ENCODE measurements around the gene YRDC. TPM values are rescaled to one million over a fixed set of nuclear protein-coding genes. Genes with fewer than 3 reads are reported as not detected.

YRDC gene
- total and polyA plus RNA-seq, 9 of the 15 experiments (the other 6 are each of a cell fraction or from before 2014, with no cell fraction given): 11.1 to 58.5 (median 49.8) TPM

DNA sequence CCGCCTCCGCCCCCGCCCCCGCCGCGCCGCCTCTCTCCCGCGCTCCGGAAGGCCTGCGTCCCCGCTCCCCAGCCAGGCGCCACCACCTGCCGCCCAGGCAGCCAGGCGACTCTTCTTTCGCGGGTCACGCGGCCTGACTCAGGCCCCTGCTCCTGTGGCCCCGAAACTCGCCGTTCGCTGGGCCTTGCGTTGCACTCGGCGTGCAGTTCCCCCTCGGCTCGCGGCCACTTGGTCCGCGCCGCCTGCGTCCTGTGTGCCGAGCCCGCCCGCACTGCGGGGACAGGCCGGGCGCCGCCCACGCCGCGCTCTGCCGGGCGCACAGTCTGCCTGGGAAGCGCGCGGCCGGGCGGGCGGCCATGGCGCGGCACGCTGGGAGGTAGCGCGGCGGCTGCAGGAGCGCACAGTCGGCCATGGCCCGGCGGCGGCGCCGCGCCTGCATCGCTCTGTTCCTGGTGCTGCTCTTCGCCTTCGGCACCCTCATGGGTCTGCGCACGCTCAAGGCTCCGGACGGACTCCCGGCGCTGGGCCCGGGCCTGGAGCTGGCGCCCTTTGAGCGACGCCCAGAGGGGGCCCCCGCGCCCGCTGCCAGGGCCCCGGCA, 14.1 kb downstream of the YRDC start, which contains the start of gene MANEAL (continued):
- TF ChIP-seq CXXC5 (CRISPR knock-in tag; IDR thresholded peaks at IDR 0.05) (peak; percentile 83), SIN3A (IDR thresholded peaks at IDR 0.05; ENCODE audit: borderline replicate concordance in 2 of 2, control insufficient read depth in 1 of 2, low read depth in 2 of 2, low read length in 2 of 2) (0 out of 4 replicates have a peak, but pooled peaks of 1 of the 2 experiments have one; percentile 26), GATAD2B (IDR thresholded peaks at IDR 0.05; ENCODE audit: borderline replicate concordance) (0 out of 2 replicates have a peak, but pooled peaks have one; percentile 54), MTA3 (IDR thresholded peaks at IDR 0.05; ENCODE audit: borderline replicate concordance) (no peak), EWSR1 (IDR thresholded peaks at IDR 0.05; ENCODE audit: borderline replicate concordance, low read depth, partially characterized antibody) (no peak)

GRCh38 chr1:37792943-37793686, 14.9 kb downstream of the YRDC start:
- Histone ChIP-seq H3K9me3 (replicated peaks; ENCODE audit: control insufficient read depth, insufficient read depth, low read depth, low read length) (no peaks in the 10 kb centered on the region), H3K4me3 (no peak overlapping the region), H3K79me2 (ENCODE audit: control insufficient read depth, insufficient read depth, low read length) (no peaks in the 10 kb centered on the region), H3K27me3 (ENCODE audit: control insufficient read depth in 2 of 2, insufficient read depth in 2 of 2, low read length in 2 of 2) (peaks cover 22 to 50% of the 10 kb centered on the region in 2 experiments), H3K4me2 (ENCODE audit: insufficient read depth, low read length) (no peak overlapping the region; the same call in 1 of the 2 replicates), H3K9me1 (ENCODE audit: control insufficient read depth, insufficient read depth, low read length) (no peaks in the 10 kb centered on the region), H3K4me1 (replicated peaks in 1 of 2; ENCODE audit: control insufficient read depth in 2 of 2, insufficient read depth in 2 of 2, low read length in 2 of 2) (peaks cover 0 to 24% of the 10 kb centered on the region in 2 experiments; a peak in 3 of 5 replicates), H3K9ac (ENCODE audit: insufficient read depth in 1 of 2, low read depth in 2 of 2, low read length in 2 of 2) (no peak overlapping the region), H4K20me1 (replicated peaks; ENCODE audit: control insufficient read depth, insufficient read depth, low read length) (peaks cover 20% of the 10 kb centered on the region), H2AFZ (ENCODE audit: low read depth, low read length) (no peak overlapping the region), H3K36me3 (ENCODE audit: control insufficient read depth, insufficient read depth, low read length) (no peaks in the 10 kb centered on the region), H3K27ac (ENCODE audit: extremely low read depth, low read depth, low read length) (no peak overlapping the region)
- 56% methylated on average over 22 of the region's 36 CpGs for WGBS (ENCODE audit: insufficient coverage, low coverage, missing lambda C conversion rate)
- intact Hi-C loops (cut with micrococcal nuclease) (no loop called here), in situ Hi-C loops (cut with MboI) (no loop called here)
- DNase-seq (ENCODE audit: extremely low read depth in 1 of 4, low spot score in 3 of 4) (no peak), ATAC-seq (no peak), FAIRE-seq (peak; percentile 64)
- TF ChIP-seq RBM14 (IDR thresholded peaks at IDR 0.05; ENCODE audit: borderline replicate concordance, insufficient read depth, low read depth, low read length): no peak
- peak; percentile 8; the same call in 1 of the 2 replicates for TF ChIP-seq ZBTB7A (IDR thresholded peaks at IDR 0.05; ENCODE audit: borderline replicate concordance, control insufficient read depth, low read depth, low read length)
- ChIA-PET POLR2A (no interaction called here), CTCF (ENCODE audit: low intra/inter-chr PET ratio) (no interaction called here)
- BruUV-seq (replicated peaks): no TSS peak
